NT2/D1 (cell line): ENCODE data around the gene STAT6.

ENCODE experiments used
- DNase-seq: peaks from one replicate; pipeline ENCODE4 v3.0.0-alpha.2; 2011; ENCODE audit warnings: low read depth, low spot score
- H3K27me3 ChIP-seq: 2 replicates; pipeline ENCODE4 v1.6.0; 2011; ENCODE audit warnings: mild to moderate bottlenecking; ENCODE audit not compliant: insufficient read length, insufficient read depth
- H3K36me3 ChIP-seq: 2 replicates; pipeline ENCODE4 v1.6.1; 2011; ENCODE audit warnings: mild to moderate bottlenecking, low read length, mixed read lengths; ENCODE audit not compliant: insufficient read depth, insufficient read length
- H3K4me1 ChIP-seq: 2 replicates; pipeline ENCODE4 v1.5.1; 2011; ENCODE audit not compliant: insufficient read depth, insufficient read length
- H3K4me3 ChIP-seq: 2 replicates; pipeline ENCODE4 v1.5.1; 2011; ENCODE audit warnings: low read depth; ENCODE audit not compliant: insufficient read length
- H3K9ac ChIP-seq: 2 replicates; pipeline ENCODE4 v1.6.0; 2011; ENCODE audit warnings: low read depth; ENCODE audit not compliant: insufficient read length
- H3K9me3 ChIP-seq: 2 replicates; pipeline ENCODE4 v1.5.1; 2011; ENCODE audit warnings: mild to moderate bottlenecking, low read length; ENCODE audit not compliant: insufficient read depth
- SUZ12 ChIP-seq: IDR thresholded peaks from 2 replicates; pipeline ENCODE4 v1.6.1; 2011; ENCODE audit not compliant: insufficient read length, insufficient read depth; ENCODE audit errors: extremely low read depth
- YY1 ChIP-seq: IDR thresholded peaks from 2 replicates; pipeline ENCODE4 v1.6.1; 2011; ENCODE audit not compliant: insufficient read length, insufficient read depth
- ZNF274 ChIP-seq: IDR thresholded peaks from 2 replicates; pipeline ENCODE4 v1.6.1; 2011; ENCODE audit warnings: mild to moderate bottlenecking, low read depth, low read length

Gene STAT6

DNA sequence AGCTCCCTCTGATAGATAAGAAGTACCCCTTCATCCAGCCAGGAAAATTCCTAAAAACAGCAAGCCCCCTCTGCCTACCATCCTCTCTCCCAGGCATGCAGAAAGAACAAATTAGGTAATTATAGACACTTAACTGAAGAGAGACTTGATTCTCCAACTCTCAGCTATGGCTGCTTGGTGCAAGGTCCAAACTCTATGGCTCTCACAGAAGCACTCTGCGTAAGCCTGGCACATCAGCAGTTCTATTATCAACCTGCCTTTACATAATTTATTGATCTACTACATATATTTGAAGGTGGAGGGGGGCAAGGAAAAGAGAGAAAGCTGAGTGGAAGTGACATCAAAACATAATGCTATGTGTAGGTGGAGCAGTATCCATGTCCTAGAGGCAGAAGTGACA lies 60.2 kb downstream of the STAT6 start:
- no peak for DNase-seq
- H3K4me1 ChIP-seq: no peaks in the 10 kb centered on the region
- no peaks in the 10 kb centered on the region for H3K9me3 ChIP-seq
- H3K9ac ChIP-seq: no peak overlapping the region
- H3K36me3 ChIP-seq: peaks cover 3% of the 10 kb centered on the region
- no peak overlapping the region for H3K4me3 ChIP-seq
- TF ChIP-seq YY1 (no peak), SUZ12 (no peak), ZNF274 (no peak)
- H3K27me3 ChIP-seq: no peaks in the 10 kb centered on the region

DNA sequence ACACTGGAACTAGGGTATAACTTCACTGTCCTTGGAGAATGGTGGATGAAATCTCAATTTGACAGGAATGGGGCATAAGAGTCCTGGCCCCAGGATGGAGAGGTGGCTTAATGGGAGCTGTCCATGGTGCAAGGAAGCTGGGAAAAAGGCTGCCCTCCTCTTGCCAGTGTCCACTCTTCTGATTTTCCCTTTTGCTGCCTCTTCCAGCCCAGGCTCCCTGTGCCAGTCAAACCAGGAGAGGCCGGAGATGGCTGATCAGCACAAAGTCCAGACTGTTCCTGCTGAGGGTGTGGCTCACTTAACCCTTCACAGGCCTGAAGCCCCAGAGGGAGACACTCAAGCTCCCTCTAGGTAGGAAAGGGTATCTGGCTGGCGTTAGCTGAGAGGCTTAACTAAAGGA lies 61.3 kb downstream of the STAT6 start, which contains the start of gene MYO1A:
TSS of gene MYO1A (minus strand) at position 240 of the 400 bp plus-strand sequence. CDS start 1,806 bp downstream, outside the sequence.
- no peaks in the 10 kb centered on the region for H3K9me3 ChIP-seq
- TF ChIP-seq ZNF274 (no peak), SUZ12 (no peak), YY1 (no peak)
- H3K36me3 ChIP-seq: no peaks in the 10 kb centered on the region
- H3K4me1 ChIP-seq: no peaks in the 10 kb centered on the region
- DNase-seq: no peak
- H3K27me3 ChIP-seq: no peaks in the 10 kb centered on the region
- H3K9ac ChIP-seq: no peak within 1 kb of the TSS
- H3K4me3 ChIP-seq: no peak within 1 kb of the TSS

DNA sequence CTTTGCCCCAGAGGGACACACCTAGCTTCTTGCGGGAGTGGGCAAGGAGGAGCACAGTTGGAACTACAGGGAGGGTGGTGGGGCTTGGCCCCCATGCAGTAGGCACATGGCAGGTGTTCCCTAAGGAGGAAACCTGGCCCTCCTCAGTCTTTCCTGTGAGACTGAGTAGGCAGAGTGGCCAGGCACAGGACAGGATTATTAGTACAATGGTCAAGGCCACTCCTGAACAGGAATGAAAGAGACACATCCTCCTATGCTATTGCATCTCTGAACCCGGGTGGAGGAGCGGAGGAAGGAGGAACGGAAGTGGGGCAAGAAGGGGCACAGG lies 62.1 kb downstream of the STAT6 start:
- TF ChIP-seq ZNF274 (no peak), YY1 (no peak), SUZ12 (no peak)
- H3K4me3 ChIP-seq: no peak overlapping the region
- no peaks in the 10 kb centered on the region for H3K9me3 ChIP-seq
- no peaks in the 10 kb centered on the region for H3K36me3 ChIP-seq
- H3K9ac ChIP-seq: no peak overlapping the region
- no peaks in the 10 kb centered on the region for H3K27me3 ChIP-seq
- no peaks in the 10 kb centered on the region for H3K4me1 ChIP-seq
- DNase-seq: no peak

DNA sequence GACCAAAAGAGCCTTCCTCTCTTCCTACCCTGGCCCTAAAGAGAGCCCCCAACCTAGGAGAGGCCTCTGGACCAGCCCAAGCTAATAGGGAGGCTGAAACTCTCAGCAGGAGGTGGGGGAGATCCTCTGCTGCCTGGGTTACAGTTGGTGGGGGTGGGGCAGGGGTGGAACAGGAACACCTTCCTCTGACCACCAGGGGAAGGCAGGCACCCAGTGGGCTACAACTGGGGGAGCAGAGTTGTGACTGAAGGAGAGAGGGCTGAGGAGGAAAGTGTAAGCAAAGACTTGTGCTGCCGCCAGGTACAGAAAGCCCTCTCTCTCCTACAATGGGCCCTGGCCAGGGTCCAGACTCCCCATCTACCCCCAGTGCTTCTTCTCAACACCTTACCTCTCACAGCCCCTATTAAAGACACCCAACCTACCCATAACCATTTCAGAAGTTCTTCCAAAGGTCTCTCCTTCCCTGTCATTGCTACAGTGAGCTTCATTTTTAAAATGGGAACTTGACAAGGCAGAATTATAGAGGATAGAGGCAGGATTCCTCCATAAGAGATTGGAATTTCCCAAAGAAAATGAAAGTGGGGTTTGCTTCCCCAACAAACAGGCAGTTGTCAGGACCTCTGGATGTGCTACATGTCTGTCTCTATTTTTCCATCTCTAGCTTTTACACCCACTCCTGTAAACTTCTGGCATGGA lies 62.6 kb downstream of the STAT6 start:
- DNase-seq: no peak
- TF ChIP-seq YY1: no peak
- no peak for TF ChIP-seq ZNF274
- TF ChIP-seq SUZ12: no peak
- Histone ChIP-seq H3K9ac (no peak overlapping the region), H3K36me3 (no peaks in the 10 kb centered on the region), H3K27me3 (no peaks in the 10 kb centered on the region), H3K4me1 (no peaks in the 10 kb centered on the region), H3K4me3 (no peak overlapping the region), H3K9me3 (no peaks in the 10 kb centered on the region)

DNA sequence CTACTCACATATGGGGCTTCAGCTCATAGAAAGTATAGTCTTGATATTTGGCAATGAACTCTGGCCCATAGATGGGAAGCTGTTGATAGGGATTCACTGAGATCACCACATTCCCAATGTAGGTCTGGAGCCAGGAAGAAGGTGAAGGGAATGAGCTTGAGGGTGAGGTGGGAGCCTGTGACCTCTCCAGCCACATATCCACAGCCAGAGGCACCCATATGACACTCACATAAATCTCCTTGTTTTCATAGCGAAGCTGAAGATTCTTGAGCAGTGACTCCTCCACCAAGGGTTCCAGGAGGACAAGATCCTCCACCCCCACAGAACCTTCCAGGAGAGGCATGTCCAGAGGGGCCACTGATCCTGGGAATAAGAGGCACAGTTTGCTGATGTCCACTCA lies 63.2 kb downstream of the STAT6 start:
- DNase-seq: no peak
- H3K27me3 ChIP-seq: no peaks in the 10 kb centered on the region
- no peak overlapping the region for H3K9ac ChIP-seq
- H3K4me3 ChIP-seq: no peak overlapping the region
- TF ChIP-seq YY1: no peak
- TF ChIP-seq SUZ12: no peak
- TF ChIP-seq ZNF274: no peak
- H3K36me3 ChIP-seq: no peaks in the 10 kb centered on the region
- H3K4me1 ChIP-seq: no peaks in the 10 kb centered on the region
- H3K9me3 ChIP-seq: no peaks in the 10 kb centered on the region

DNA sequence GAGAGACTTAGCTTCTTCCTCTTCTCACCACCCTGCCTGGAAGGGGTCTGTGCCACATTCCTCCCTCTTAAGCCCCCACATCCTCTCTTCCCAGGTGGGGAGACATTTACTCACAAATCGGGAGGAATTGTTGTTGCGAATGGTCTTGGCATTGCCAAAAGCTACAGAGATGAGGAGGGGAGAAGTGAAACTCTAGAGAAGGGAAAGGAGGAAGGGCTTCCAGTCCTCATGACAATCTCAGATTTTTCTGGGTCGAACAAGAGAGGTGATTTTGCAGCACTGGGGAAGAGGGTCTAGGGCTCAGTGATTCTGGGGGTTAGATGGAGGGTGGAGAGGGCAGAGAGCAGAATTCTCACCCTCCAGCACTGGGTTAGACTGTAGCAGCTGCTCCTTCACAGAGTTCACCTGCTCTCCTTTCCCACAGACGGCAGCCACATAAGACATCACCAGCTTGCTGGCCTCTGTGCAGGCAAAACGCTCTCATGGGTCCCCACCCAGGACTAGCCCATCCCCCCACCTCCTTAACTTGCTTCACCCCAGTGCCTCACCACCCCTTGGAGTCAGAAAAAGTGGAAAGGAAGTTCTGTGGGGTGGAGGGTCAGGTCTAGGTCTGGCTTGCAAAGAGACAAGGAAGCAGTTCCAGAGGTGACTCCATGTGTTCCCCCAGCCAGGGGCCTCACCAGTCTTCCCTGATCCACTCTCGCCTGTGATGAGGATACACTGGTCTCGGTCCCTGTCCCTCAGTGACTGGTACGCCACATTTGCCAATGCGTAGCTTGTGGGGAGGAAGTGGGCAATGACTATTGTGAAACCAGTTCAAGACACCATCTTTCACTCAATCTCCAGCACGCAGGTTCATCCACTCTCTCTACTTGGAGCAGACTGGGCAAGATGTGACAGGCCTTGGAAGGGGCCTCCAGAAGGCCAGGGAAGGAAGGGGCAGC lies 63.9 kb downstream of the STAT6 start:
- H3K36me3 ChIP-seq: no peaks in the 10 kb centered on the region
- no peak for TF ChIP-seq ZNF274
- no peaks in the 10 kb centered on the region for H3K9me3 ChIP-seq
- no peak for DNase-seq
- no peak overlapping the region for H3K9ac ChIP-seq
- H3K4me3 ChIP-seq: no peak overlapping the region
- H3K27me3 ChIP-seq: no peaks in the 10 kb centered on the region
- no peaks in the 10 kb centered on the region for H3K4me1 ChIP-seq

DNA sequence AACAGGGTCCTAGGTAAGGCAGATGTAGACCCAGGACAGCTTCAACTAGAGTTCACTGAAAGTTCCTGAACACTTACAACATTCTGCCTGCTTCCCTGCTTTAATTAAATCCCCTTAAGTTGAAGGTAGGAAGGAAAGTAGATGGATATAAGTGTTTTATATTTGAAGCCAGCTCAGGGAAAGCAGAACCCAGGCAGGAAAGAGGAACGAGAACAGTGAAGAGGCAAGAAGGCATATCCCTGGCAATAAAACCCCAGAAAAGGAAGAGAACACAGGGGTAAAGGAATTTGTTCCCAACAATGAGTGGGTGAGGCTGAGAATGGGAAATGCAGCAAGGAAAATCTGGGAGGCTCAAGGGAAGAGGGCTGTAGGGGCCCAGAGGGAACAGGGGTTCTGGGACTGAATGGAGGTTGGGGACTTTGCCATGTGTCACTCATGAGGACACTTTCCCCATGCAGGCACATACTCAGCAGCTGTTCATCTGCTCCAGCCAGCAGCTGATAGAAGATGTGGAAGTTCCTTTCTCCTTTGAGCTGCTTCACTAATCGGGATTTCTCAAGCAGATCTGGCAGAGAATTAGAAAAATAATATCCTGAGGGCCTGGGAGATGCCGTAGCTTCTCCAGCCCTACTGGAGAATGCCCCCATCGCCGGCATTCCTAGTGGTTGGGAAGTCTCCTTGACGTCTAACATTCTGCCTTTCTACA lies 64.9 kb downstream of the STAT6 start:
- no peak for DNase-seq
- no peak for TF ChIP-seq ZNF274
- H3K27me3 ChIP-seq: peaks cover under 1% of the 10 kb centered on the region
- H3K36me3 ChIP-seq: no peaks in the 10 kb centered on the region
- no peak overlapping the region for H3K9ac ChIP-seq
- H3K4me3 ChIP-seq: no peak overlapping the region
- H3K4me1 ChIP-seq: no peaks in the 10 kb centered on the region
- no peaks in the 10 kb centered on the region for H3K9me3 ChIP-seq
